AG04450 (cell line): ENCODE data around the gene ARHGAP9. TPM values are rescaled to one million over a fixed set of nuclear protein-coding genes. Genes with fewer than 3 reads are reported as not detected.
A peak's percentile ranks its signal among the peaks of the same experiment; 100 is the strongest.
"Not testable (repeated sequence)": the region's sequence is repeated elsewhere in the genome, so short reads cannot be mapped to it uniquely, and the experiment has no call there.

Experiments
- CTCF ChIA-PET: fragments of 300-600, 350-600 bp; formaldehyde crosslinking; extraction: SDS; loops from one replicate; lab custom pipeline; 2022; ENCODE audit warnings: antibody characterized with exemption, inconsistent platforms; lab: Charles Lee
- POLR2A ChIA-PET: fragments of 350-600 bp; formaldehyde crosslinking; extraction: SDS; loops from one replicate; lab custom pipeline; 2021; ENCODE audit warnings: antibody characterized with exemption, inconsistent platforms; lab: Yijun Ruan, JAX
- DNase-seq: peaks from one replicate; pipeline ENCODE4 v3.0.0-alpha.2; 2011; ENCODE audit warnings: low read depth, low spot score
- H3K27ac ChIP-seq: one replicate; pipeline ENCODE4 v1.5.1; 2012; ENCODE audit warnings: low read depth, low read length, control low read depth
- H3K27me3 ChIP-seq: one replicate; pipeline ENCODE4 v1.6.0; 2012; ENCODE audit warnings: low read length; ENCODE audit not compliant: control insufficient read depth, insufficient read depth
- H3K4me3 ChIP-seq: 2 replicates; pipeline ENCODE4 v1.5.1; 2011; ENCODE audit warnings: mild to moderate bottlenecking, low read depth, low read length, control low read depth
- H3K9me3 ChIP-seq: 2 replicates; pipeline ENCODE4 v1.5.1; 2012; ENCODE audit warnings: low read length; ENCODE audit not compliant: control insufficient read depth, insufficient read depth
- polyA plus RNA-seq: library from polyadenylated mRNA; depleted of rRNA; stranded (reverse); fragments of >200 nt; gene quantifications from 2 replicates; pipeline ENCODE4 v1.2.3, GENCODE V29; 2011
- TF ChIP-seq, protein P1 (sequence below): IDR thresholded peaks from 2 replicates; pipeline ENCODE4 v1.5.1; 2011; ENCODE audit warnings: low read depth, low read length, control low read depth, inconsistent platforms

The ARHGAP9 gene
- polyA plus RNA-seq, 1 experiment: 1.2 TPM

DNA sequence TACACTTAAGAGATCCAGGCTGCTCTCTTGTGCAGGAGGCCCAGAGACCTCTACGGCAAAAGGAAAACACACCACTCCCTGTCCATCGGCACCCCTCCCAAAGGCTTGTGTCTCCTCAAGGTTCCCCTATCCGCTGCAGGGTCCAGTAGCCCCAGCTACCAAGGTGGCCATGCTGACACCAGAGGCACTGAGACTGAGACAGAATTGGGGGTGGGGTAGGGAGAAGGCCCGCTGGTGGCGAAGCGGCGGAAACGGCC lies 40.1 kb upstream of the ARHGAP9 start:
- DNase-seq: no peak
- TF ChIP-seq, protein P1, sequence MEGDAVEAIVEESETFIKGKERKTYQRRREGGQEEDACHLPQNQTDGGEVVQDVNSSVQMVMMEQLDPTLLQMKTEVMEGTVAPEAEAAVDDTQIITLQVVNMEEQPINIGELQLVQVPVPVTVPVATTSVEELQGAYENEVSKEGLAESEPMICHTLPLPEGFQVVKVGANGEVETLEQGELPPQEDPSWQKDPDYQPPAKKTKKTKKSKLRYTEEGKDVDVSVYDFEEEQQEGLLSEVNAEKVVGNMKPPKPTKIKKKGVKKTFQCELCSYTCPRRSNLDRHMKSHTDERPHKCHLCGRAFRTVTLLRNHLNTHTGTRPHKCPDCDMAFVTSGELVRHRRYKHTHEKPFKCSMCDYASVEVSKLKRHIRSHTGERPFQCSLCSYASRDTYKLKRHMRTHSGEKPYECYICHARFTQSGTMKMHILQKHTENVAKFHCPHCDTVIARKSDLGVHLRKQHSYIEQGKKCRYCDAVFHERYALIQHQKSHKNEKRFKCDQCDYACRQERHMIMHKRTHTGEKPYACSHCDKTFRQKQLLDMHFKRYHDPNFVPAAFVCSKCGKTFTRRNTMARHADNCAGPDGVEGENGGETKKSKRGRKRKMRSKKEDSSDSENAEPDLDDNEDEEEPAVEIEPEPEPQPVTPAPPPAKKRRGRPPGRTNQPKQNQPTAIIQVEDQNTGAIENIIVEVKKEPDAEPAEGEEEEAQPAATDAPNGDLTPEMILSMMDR: no peak
- Histone ChIP-seq H3K27ac (peak overlapping the region; percentile 98), H3K27me3 (no peaks in the 10 kb centered on the region), H3K9me3 (peaks cover 5% of the 10 kb centered on the region; the same call in 1 of the 2 replicates), H3K4me3 (peak overlapping the region; percentile 100)
- ChIA-PET POLR2A (interaction anchor here (0.7 to 1.5 kb wide), 7 partner anchors 18 to 91 kb away, joined by 3 to 10 read pairs (median 4); partner anchors contain the start of genes ARHGEF25 and DCTN2), CTCF (interaction anchor here (1.0 kb wide), 1 partner anchor 61 kb away, joined by 4 read pairs; the partner anchor contains the start of gene GLI1)

DNA sequence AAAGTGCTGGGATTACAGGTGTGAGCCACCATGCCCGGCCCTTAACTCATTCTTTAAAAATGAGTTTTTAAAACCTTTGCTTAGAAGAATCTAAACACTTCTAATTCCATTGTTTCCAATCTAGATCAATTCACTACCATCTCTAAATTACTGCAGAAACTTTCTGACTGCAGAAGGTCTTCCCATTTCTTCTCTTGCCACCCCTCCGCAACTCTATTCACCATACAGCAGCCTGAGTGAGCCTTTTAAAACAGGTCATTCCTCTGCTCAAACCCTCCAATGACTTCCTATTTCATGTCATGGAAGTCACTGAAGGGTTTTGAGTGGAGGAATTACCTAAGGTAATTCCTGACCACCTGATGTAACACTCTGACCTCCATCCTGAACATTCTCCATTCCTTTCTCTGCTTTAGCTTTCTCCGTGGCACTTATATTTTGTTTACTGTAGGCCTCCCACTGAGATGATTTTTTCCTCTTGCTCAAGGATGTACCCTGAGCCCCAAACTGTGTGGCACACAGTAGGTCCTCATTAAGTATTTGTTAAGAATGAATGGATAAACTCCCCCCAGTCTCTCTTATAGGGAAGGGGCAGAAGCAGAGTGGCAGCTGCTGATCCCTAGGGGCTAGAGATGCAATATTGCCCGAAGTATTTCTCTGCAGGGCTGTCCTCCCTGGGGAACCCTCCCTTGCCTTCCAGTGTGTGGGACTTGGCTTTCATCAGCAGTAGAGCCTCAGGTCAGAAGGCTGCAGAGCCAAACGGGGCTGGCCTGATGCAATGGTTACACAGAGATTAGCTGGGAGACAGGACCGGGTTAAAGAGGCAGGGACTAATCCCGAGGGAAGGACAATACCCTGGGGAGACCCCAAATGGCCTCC lies 39.5 kb upstream of the ARHGAP9 start:
- H3K4me3 ChIP-seq: peak overlapping the region; percentile 100
- no peak for DNase-seq
- peaks cover 5% of the 10 kb centered on the region; the same call in 1 of the 2 replicates for H3K9me3 ChIP-seq
- TF ChIP-seq, protein P1: no peak
- POLR2A ChIA-PET: interaction anchor here (1.0 to 1.5 kb wide), 2 partner anchors 44 to 60 kb away, joined by 3 to 4 read pairs; no protein-coding TSS in a partner anchor
- no peaks in the 10 kb centered on the region for H3K27me3 ChIP-seq
- CTCF ChIA-PET: interaction anchor here (1.0 kb wide), 1 partner anchor 60 kb away, joined by 4 read pairs; the partner anchor contains the start of gene GLI1
- peak overlapping the region; percentile 98 for H3K27ac ChIP-seq

DNA sequence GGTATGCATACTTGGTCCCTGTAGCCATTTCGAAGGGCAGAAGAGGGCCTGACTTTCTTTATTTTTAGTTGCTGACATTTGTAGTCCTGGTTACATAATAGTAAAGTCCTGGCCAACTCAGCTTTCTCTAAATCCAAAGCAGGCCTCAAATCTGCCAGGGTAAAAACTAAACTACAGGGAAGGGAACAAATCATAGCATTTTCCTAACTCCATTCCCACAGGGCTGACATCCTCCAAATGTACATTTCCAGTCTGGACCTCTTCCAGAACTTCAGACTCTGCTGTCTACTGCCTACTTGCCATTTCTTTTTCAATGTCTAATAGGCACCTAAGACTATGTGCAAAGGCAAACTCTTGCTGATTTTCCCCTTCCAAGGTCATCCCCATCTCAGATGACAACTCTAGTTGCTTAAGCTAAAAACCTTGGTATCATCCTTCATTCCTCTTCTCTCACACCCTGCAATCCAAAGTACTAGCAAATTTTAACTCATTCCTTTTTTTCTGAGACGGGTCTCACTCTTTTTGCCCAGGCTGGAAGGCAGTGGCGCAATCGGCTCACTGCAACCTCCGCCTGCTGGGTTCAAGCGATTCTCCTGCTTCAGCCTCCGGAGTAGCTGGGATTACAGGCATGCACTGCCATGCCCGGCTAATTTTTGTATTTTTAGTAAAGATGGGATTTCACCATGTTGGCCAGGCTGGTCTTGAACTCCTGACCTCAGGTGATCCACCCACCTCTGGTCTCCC lies 38.7 kb upstream of the ARHGAP9 start:
- Histone ChIP-seq H3K27me3 (no peaks in the 10 kb centered on the region), H3K27ac (peak overlapping the region; percentile 47), H3K9me3 (peaks cover 5% of the 10 kb centered on the region; the same call in 1 of the 2 replicates), H3K4me3 (peak overlapping the region; percentile 100)
- CTCF ChIA-PET: interaction anchor here (1.0 to 1.8 kb wide), 3 partner anchors 56 to 60 kb away, joined by 3 to 5 read pairs (median 4); partner anchors contain the start of gene GLI1
- TF ChIP-seq, protein P1: no peak
- POLR2A ChIA-PET: interaction anchor here (0.6 to 0.7 kb wide), 2 partner anchors 212 to 1023 kb away, joined by 3 read pairs; no protein-coding TSS in a partner anchor
- no peak for DNase-seq

DNA sequence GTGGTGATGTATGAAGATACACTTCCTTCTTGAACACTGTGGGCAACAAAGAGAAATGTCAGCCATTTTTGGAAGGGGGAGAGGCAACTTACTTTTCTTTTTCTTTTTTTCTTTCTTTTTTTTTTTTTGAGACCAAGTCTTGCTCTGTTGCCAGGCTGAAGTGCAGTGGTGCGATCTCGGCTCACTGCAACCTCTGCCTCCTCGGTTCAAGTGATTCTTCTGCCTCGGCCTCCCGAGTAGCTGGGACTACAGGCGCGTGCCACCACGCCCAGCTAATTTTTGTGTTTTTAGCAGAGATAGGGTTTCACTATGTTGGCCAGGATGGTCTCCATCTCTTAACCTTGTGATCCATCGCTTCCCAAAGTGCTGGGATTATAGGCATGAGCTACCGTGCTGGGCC lies 38.1 kb upstream of the ARHGAP9 start:
- H3K27me3 ChIP-seq, H3K9me3 ChIP-seq, DNase-seq: not testable (repeated sequence)
- ChIA-PET CTCF (interaction anchor here (0.6 to 1.8 kb wide), 4 partner anchors 42 to 176 kb away, joined by 3 to 6 read pairs (median 4); no protein-coding TSS in a partner anchor), POLR2A (interaction anchor here (0.6 kb wide), 1 partner anchor 211 kb away, joined by 3 read pairs; no protein-coding TSS in a partner anchor)
- H3K4me3 ChIP-seq: peak overlapping the region; percentile 100
- H3K27ac ChIP-seq: peak overlapping the region; percentile 47

DNA sequence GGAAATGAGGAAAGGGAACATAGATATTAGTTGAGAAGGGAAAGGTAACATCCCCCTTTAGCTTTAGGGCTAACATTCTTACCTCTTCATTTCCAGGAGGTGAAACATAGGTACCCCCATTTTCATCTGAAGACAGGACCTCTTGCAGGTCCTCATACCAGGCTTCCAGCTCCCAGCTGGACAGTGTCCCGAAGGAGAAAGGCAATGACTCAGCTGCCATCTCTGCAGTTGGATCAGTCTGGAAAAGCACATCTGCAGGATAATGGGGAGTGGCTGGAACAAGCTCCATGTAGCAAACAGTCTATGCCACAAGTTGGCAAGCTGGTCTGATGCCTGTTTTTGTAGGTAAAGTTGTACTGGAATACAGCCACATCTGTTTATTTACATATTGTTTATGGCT lies 37.5 kb upstream of the ARHGAP9 start:
- H3K27me3 ChIP-seq: no peaks in the 10 kb centered on the region
- H3K27ac ChIP-seq: no peak overlapping the region
- CTCF ChIA-PET: interaction anchor here (0.6 to 1.8 kb wide), 3 partner anchors 42 to 176 kb away, joined by 3 to 6 read pairs (median 5); no protein-coding TSS in a partner anchor
- H3K9me3 ChIP-seq: peaks cover 5% of the 10 kb centered on the region; the same call in 1 of the 2 replicates
- TF ChIP-seq, protein P1: no peak
- peak overlapping the region; percentile 23; the same call in 1 of the 2 replicates for H3K4me3 ChIP-seq
- POLR2A ChIA-PET: no interaction called here
- DNase-seq: no peak
